H9 (cell line): ENCODE measurements around the gene ANKHD1. TPM values are rescaled to one million over a fixed set of nuclear protein-coding genes. Genes with fewer than 3 reads are reported as not detected.

Experiments used
- DNase-seq: peaks from one replicate; pipeline ENCODE4 v3.0.0-alpha.2; 2017
- H2AFZ ChIP-seq: one replicate; pipeline ENCODE4 v1.6.1; 2013; ENCODE audit warnings: mild to moderate bottlenecking, low read length, control low read depth, moderate library complexity
- H2AK5ac ChIP-seq: 2 replicates; pipeline ENCODE4 v1.6.1; 2013; ENCODE audit warnings: low read length, control low read depth, mixed read lengths; ENCODE audit not compliant: insufficient read length
- H2BK120ac ChIP-seq: one replicate; pipeline ENCODE4 v1.6.1; 2013; ENCODE audit warnings: low read depth, mild to moderate bottlenecking, low read length, control low read depth, inconsistent platforms; ENCODE audit not compliant: poor library complexity, severe bottlenecking
- H2BK12ac ChIP-seq: 2 replicates; pipeline ENCODE4 v1.6.1; 2013; ENCODE audit warnings: low read length, control low read depth, mixed read lengths, low read depth; ENCODE audit not compliant: insufficient read length
- H2BK15ac ChIP-seq: 2 replicates; pipeline ENCODE4 v1.6.1; 2013; ENCODE audit warnings: low read depth, low read length, control low read depth
- H2BK20ac ChIP-seq: one replicate; pipeline ENCODE4 v1.6.1; 2013; ENCODE audit warnings: low read depth, mild to moderate bottlenecking, low read length, control low read depth, inconsistent platforms; ENCODE audit not compliant: poor library complexity, severe bottlenecking
- H2BK5ac ChIP-seq: 2 replicates; pipeline ENCODE4 v1.6.1; 2013; ENCODE audit warnings: low read length, control low read depth, mixed read lengths; ENCODE audit not compliant: insufficient read length
- H3K14ac ChIP-seq: 2 replicates; pipeline ENCODE4 v1.6.1; 2013; ENCODE audit warnings: low read length, control low read depth; ENCODE audit not compliant: insufficient read depth
- H3K18ac ChIP-seq: 2 replicates; pipeline ENCODE4 v1.6.1; 2013; ENCODE audit warnings: low read depth, mild to moderate bottlenecking, mixed read lengths, low read length, control low read depth; ENCODE audit not compliant: insufficient read length
- H3K23ac ChIP-seq: 2 replicates; pipeline ENCODE4 v1.6.1; 2013; ENCODE audit warnings: low read length, control low read depth, mixed read lengths, low read depth; ENCODE audit not compliant: insufficient read length
- H3K23me2 ChIP-seq: 2 replicates; pipeline ENCODE4 v1.6.1; 2013; ENCODE audit warnings: low read depth, mild to moderate bottlenecking, mixed read lengths, low read length, control low read depth; ENCODE audit not compliant: insufficient read length, poor library complexity, severe bottlenecking
- H3K27ac ChIP-seq: 2 replicates; pipeline ENCODE4 v1.5.1; 2013; ENCODE audit warnings: low read length, control low read depth, mixed read lengths, low read depth; ENCODE audit not compliant: insufficient read length
- H3K27me3 ChIP-seq: 2 replicates; pipeline ENCODE4 v1.6.1; 2013; ENCODE audit warnings: low read length, control low read depth, inconsistent platforms; ENCODE audit not compliant: insufficient read depth
- H3K4ac ChIP-seq: 2 replicates; pipeline ENCODE4 v1.6.1; 2013; ENCODE audit warnings: low read depth, mild to moderate bottlenecking, control low read depth, inconsistent platforms, low read length, moderate library complexity
- H3K4me1 ChIP-seq: 2 replicates; pipeline ENCODE4 v1.6.1; 2013; ENCODE audit warnings: low read length, control low read depth, inconsistent platforms; ENCODE audit not compliant: insufficient read depth
- H3K4me2 ChIP-seq: 2 replicates; pipeline ENCODE4 v1.6.1; 2013; ENCODE audit warnings: low read length, control low read depth, mixed read lengths; ENCODE audit not compliant: insufficient read length, insufficient read depth
- H3K56ac ChIP-seq: 2 replicates; pipeline ENCODE4 v1.6.1; 2013; ENCODE audit warnings: low read depth, mild to moderate bottlenecking, mixed read lengths, low read length, control low read depth; ENCODE audit not compliant: insufficient read length
- H3K79me1 ChIP-seq: 2 replicates; pipeline ENCODE4 v1.6.1; 2013; ENCODE audit warnings: low read depth, mild to moderate bottlenecking, moderate library complexity, low read length, control low read depth, inconsistent platforms; ENCODE audit not compliant: insufficient read depth, poor library complexity, severe bottlenecking
- H3K79me2 ChIP-seq: 2 replicates; pipeline ENCODE4 v1.6.1; 2013; ENCODE audit warnings: low read length, control low read depth, inconsistent platforms; ENCODE audit not compliant: insufficient read depth
- H3K9ac ChIP-seq: 2 replicates; pipeline ENCODE4 v1.6.1; 2013; ENCODE audit warnings: low read length, control low read depth, mixed read lengths; ENCODE audit not compliant: insufficient read length; ENCODE audit errors: extremely low read depth
- H3K9me3 ChIP-seq: one replicate; pipeline ENCODE4 v1.6.1; 2013; ENCODE audit warnings: low read depth, low read length, inconsistent platforms; ENCODE audit not compliant: control insufficient read depth
- H3T11ph ChIP-seq: one replicate; pipeline ENCODE4 v1.6.1; 2013; ENCODE audit warnings: mild to moderate bottlenecking, low read length, control low read depth, inconsistent platforms
- H4K20me1 ChIP-seq: one replicate; pipeline ENCODE4 v1.6.1; 2013; ENCODE audit not compliant: control insufficient read depth, insufficient read length, insufficient read depth
- H4K5ac ChIP-seq: 2 replicates; pipeline ENCODE4 v1.6.1; 2013; ENCODE audit warnings: low read depth, mild to moderate bottlenecking, mixed read lengths, low read length, control low read depth; ENCODE audit not compliant: insufficient read length
- H4K8ac ChIP-seq: replicated peaks from 2 replicates; pipeline ENCODE4 v1.6.1; 2013; ENCODE audit warnings: low read length, control low read depth, mixed read lengths, low read depth; ENCODE audit not compliant: insufficient read length
- H4K91ac ChIP-seq: 2 replicates; pipeline ENCODE4 v1.6.1; 2013; ENCODE audit warnings: low read depth, mild to moderate bottlenecking, moderate library complexity, mixed read lengths, low read length, control low read depth; ENCODE audit not compliant: insufficient read length
- H3K27ac Mint-ChIP-seq, 3 experiments: 2 replicates in 2 of 3; 3 replicates in 1 of 3; pipeline ENCODE4 v1.8.0; 2020 to 2021; ENCODE audit warnings: mixed read lengths in 3 of 3, mild to moderate bottlenecking in 1 of 3, moderate library complexity in 1 of 3
- H3K27me3 Mint-ChIP-seq: 2 replicates; pipeline ENCODE4 v1.8.0; 2021; ENCODE audit warnings: low read depth, mild to moderate bottlenecking, moderate library complexity, mixed read lengths
- H3K36me3 Mint-ChIP-seq, 3 experiments: 2 replicates in 2 of 3; 3 replicates in 1 of 3; pipeline ENCODE4 v1.8.0; 2020 to 2021; ENCODE audit warnings: low read depth in 3 of 3, mixed read lengths in 3 of 3; ENCODE audit not compliant: insufficient read depth in 1 of 3
- H3K4me1 Mint-ChIP-seq, 2 experiments: 2 replicates each; pipeline ENCODE4 v1.8.0; 2020; ENCODE audit warnings: mixed read lengths in 2 of 2
- H3K4me3 Mint-ChIP-seq, 2 experiments: 2 replicates in 1 of 2; 3 replicates in 1 of 2; pipeline ENCODE4 v1.8.0; 2020 to 2021; ENCODE audit warnings: mild to moderate bottlenecking in 2 of 2, mixed read lengths in 2 of 2, moderate library complexity in 1 of 2
- H3K9me3 Mint-ChIP-seq, 2 experiments: 2 replicates in 1 of 2; 3 replicates in 1 of 2; pipeline ENCODE4 v1.8.0; 2020; ENCODE audit warnings: mild to moderate bottlenecking in 2 of 2, mixed read lengths in 2 of 2, moderate library complexity in 1 of 2
- WGBS: extraction: QIAGEN DNeasy Blood & Tissue Kit; methylation state at CpG from one replicate; pipeline ENCODE4 v1.1.7; 2013; ENCODE audit warnings: missing lambda C conversion rate, low lambda C conversion rate, mixed read lengths; ENCODE audit not compliant: insufficient read length; ENCODE audit errors: extremely low coverage; 5-methylcytosine and 5-hydroxymethylcytosine counted together
- total RNA-seq: library from RNA; stranded (reverse); gene quantifications from 2 replicates; pipeline ENCODE4 v1.2.1, GENCODE V29; 2021
- TF ChIP-seq, protein P1 (sequence below): fragments of 200-600 bp; sonication (generic); conservative IDR thresholded peaks from 3 replicates; pipeline ENCODE4 v1.8.0; 2021; ENCODE audit warnings: antibody characterized with exemption, mild to moderate bottlenecking

The ANKHD1 gene
- total RNA-seq, 1 experiment from 2014 or later: 105 TPM

DNA sequence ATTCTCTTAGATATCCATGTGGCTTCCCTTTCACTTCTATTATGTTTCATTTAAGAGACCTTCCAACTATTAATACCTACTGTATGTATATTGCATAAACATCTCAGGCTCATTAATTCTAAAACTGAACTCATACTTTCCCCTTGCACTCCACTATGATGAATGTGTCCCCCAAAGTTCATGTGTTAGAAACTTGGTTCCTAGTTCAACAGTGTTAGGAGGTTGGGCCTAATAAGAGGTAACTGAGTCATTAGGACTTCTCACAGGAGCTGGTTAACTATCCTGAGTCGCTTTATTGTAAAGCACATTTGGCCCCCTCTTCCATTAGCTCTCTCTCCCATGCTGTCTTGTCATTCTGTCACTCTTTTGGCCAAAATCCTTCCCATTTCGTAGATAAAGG, 22.0 kb downstream of the ANKHD1 start:
- Histone ChIP-seq H3K4me2 (no peak overlapping the region), H2BK12ac (no peak overlapping the region), H3K27ac (no peak overlapping the region), H3K27me3 (no peaks in the 10 kb centered on the region), H3K79me1 (peaks cover 4% of the 10 kb centered on the region), H4K8ac (no peak overlapping the region), H3K4me1 (no peaks in the 10 kb centered on the region), H4K5ac (no peak overlapping the region), H3K79me2 (peaks cover 22% of the 10 kb centered on the region; the same call in 1 of the 2 replicates), H4K20me1 (no peaks in the 10 kb centered on the region), H3T11ph (no peak overlapping the region), H3K56ac (no peak overlapping the region), H2BK5ac (no peak overlapping the region), H3K9me3 (no peaks in the 10 kb centered on the region), H3K23ac (no peak overlapping the region), H2AK5ac (no peak overlapping the region), H2BK15ac (no peak overlapping the region), H3K4ac (no peak overlapping the region), H2AFZ (no peak overlapping the region), H2BK120ac (no peak overlapping the region), H3K18ac (no peak overlapping the region), H3K14ac (no peak overlapping the region), H3K23me2 (no peaks in the 10 kb centered on the region), H4K91ac (no peak overlapping the region), H3K9ac (no peak overlapping the region), H2BK20ac (no peak overlapping the region)
- H3K27me3 Mint-ChIP-seq: no peaks in the 10 kb centered on the region
- peaks cover 10 to 21% of the 10 kb centered on the region in 2 experiments for H3K4me1 Mint-ChIP-seq
- H3K36me3 Mint-ChIP-seq: peaks cover 20 to 30% (median 25%) of the 10 kb centered on the region in 3 experiments; a peak in 6 of 7 replicates
- no peak for DNase-seq
- H3K4me3 Mint-ChIP-seq: no peak overlapping the region
- H3K27ac Mint-ChIP-seq: no peak overlapping the region
- H3K9me3 Mint-ChIP-seq: peaks cover 13% of the 10 kb centered on the region in 2 experiments
- no CpG with 5 or more reads among the region's 2 CpGs for WGBS
- TF ChIP-seq, protein P1, sequence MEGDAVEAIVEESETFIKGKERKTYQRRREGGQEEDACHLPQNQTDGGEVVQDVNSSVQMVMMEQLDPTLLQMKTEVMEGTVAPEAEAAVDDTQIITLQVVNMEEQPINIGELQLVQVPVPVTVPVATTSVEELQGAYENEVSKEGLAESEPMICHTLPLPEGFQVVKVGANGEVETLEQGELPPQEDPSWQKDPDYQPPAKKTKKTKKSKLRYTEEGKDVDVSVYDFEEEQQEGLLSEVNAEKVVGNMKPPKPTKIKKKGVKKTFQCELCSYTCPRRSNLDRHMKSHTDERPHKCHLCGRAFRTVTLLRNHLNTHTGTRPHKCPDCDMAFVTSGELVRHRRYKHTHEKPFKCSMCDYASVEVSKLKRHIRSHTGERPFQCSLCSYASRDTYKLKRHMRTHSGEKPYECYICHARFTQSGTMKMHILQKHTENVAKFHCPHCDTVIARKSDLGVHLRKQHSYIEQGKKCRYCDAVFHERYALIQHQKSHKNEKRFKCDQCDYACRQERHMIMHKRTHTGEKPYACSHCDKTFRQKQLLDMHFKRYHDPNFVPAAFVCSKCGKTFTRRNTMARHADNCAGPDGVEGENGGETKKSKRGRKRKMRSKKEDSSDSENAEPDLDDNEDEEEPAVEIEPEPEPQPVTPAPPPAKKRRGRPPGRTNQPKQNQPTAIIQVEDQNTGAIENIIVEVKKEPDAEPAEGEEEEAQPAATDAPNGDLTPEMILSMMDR: no peak
